ENCODE measurements around the gene GDF2. TPM values are rescaled to one million over a fixed set of nuclear protein-coding genes. Genes with fewer than 3 reads are reported as not detected.

GDF2 gene
- total and polyA plus RNA-seq, 10 of the 15 experiments (the other 5 are each of a cell fraction or from before 2014, with no cell fraction given), result not detected

DNA sequence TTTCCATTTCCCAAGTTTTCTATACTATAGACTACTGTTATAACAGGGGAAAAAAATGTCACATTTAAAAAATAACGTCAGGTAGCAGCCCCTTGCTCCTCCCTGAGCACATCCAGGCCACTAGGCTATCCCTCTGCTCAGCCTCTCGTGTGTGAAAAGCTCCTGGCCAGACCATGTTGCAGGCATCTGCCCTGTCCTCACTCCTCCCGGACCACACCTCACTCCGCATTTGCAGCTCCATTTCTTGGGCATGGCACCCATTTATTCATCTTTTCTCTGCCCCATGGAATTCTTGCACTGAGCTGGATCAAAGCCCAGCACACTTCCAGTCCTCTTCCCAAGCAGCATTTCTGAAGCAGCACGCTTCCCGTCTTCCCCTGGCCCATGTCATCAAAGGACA, 1.4 kb upstream of the GDF2 start:
- ChIA-PET SMC1A (ENCODE audit: uncharacterized antibody, unreplicated experiment) (no interaction called here), RAD21 (ENCODE audit: unreplicated experiment) (interaction anchor here (2.5 kb wide), 1 partner anchor 9 kb away, joined by 10 read pairs; no protein-coding TSS in a partner anchor), POLR2A (no interaction called here), CTCF (no interaction called here)
- TF ChIP-seq BMI1 (IDR thresholded peaks at IDR 0.05; ENCODE audit: borderline replicate concordance), result no peak
- TF ChIP-seq RFX5 (IDR thresholded peaks at IDR 0.05; ENCODE audit: low read depth, low read length), result no peak
- TF ChIP-seq FOXM1 (IDR thresholded peaks at IDR 0.05; ENCODE audit: low read depth, low read length), result no peak
- no peak for TF ChIP-seq SIN3A (IDR thresholded peaks at IDR 0.05; ENCODE audit: low read depth, low read length)
- TF ChIP-seq TCF12 (IDR thresholded peaks at IDR 0.05; ENCODE audit: low read depth, low read length), result no peak
- TF ChIP-seq, protein P1, sequence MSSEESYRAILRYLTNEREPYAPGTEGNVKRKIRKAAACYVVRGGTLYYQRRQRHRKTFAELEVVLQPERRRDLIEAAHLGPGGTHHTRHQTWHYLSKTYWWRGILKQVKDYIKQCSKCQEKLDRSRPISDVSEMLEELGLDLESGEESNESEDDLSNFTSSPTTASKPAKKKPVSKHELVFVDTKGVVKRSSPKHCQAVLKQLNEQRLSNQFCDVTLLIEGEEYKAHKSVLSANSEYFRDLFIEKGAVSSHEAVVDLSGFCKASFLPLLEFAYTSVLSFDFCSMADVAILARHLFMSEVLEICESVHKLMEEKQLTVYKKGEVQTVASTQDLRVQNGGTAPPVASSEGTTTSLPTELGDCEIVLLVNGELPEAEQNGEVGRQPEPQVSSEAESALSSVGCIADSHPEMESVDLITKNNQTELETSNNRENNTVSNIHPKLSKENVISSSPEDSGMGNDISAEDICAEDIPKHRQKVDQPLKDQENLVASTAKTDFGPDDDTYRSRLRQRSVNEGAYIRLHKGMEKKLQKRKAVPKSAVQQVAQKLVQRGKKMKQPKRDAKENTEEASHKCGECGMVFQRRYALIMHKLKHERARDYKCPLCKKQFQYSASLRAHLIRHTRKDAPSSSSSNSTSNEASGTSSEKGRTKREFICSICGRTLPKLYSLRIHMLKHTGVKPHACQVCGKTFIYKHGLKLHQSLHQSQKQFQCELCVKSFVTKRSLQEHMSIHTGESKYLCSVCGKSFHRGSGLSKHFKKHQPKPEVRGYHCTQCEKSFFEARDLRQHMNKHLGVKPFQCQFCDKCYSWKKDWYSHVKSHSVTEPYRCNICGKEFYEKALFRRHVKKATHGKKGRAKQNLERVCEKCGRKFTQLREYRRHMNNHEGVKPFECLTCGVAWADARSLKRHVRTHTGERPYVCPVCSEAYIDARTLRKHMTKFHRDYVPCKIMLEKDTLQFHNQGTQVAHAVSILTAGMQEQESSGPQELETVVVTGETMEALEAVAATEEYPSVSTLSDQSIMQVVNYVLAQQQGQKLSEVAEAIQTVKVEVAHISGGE (CRISPR knock-in tag; IDR thresholded peaks at IDR 0.05), result no peak
- no peak for TF ChIP-seq HDAC6 (IDR thresholded peaks at IDR 0.05; ENCODE audit: unreplicated experiment)
- no peak for TF ChIP-seq ZNF622 (IDR thresholded peaks at IDR 0.05)
- TF ChIP-seq NFYA (IDR thresholded peaks at IDR 0.05; ENCODE audit: borderline replicate concordance, low read depth, low read length), result no peak
- no peak for TF ChIP-seq KLF5 (IDR thresholded peaks at IDR 0.05; ENCODE audit: partially characterized antibody)
- Histone ChIP-seq H2AFZ (ENCODE audit: control insufficient read depth, low read depth, low read length) (no peak overlapping the region), H3K4me3 (no peak overlapping the region), H3K27me3 (replicated peaks in 1 of 2; ENCODE audit: control insufficient read depth in 2 of 2, insufficient read depth in 2 of 2, low read length in 1 of 2) (no peaks in the 10 kb centered on the region; a peak in 1 of 4 replicates), H3K4me2 (ENCODE audit: control insufficient read depth, insufficient read depth) (no peak overlapping the region), H4K20me1 (ENCODE audit: control insufficient read depth, insufficient read depth) (no peaks in the 10 kb centered on the region), H3K4me1 (ENCODE audit: control insufficient read depth, insufficient read depth, low read length) (no peaks in the 10 kb centered on the region), H3K9me3 (replicated peaks; ENCODE audit: control insufficient read depth, insufficient read depth, low read length) (no peaks in the 10 kb centered on the region), H3K27ac (ENCODE audit: control insufficient read depth, insufficient read depth) (no peak overlapping the region), H3K79me2 (ENCODE audit: control insufficient read depth, insufficient read depth, low read length) (no peaks in the 10 kb centered on the region), H3K36me3 (ENCODE audit: control insufficient read depth in 2 of 2, insufficient read depth in 2 of 2, low read length in 1 of 2) (no peaks in the 10 kb centered on the region), H3K9ac (ENCODE audit: control insufficient read depth, insufficient read depth, low read length) (no peak overlapping the region)
- ATAC-seq (no peak), FAIRE-seq (no peak), DNase-seq (ENCODE audit: low read depth, low spot score) (no peak)
- no TSS peak for BruUV-seq (replicated peaks)
- intact Hi-C loops (cut with micrococcal nuclease; ENCODE audit: unreplicated experiment), result no loop called here
- 11% methylated on average over 6 of the region's 6 CpGs for WGBS (ENCODE audit: insufficient coverage, insufficient replicate concordance, low lambda C conversion rate, missing lambda C conversion rate)
- in situ Hi-C loops (cut with MboI), result no loop called here

Data from GM12878 (cell line).